CD4-positive, alpha-beta T cell treated with Interferon alpha-2 for 1 hour (primary cell): ENCODE data around the gene DRAM1.
"Not testable (repeated sequence)": the region's sequence is repeated elsewhere in the genome, so short reads cannot be mapped to it uniquely, and the experiment has no call there.

Source experiments
- DNase-seq, 2 donors: peaks; one replicate each; pipeline ENCODE4 v3.0.0-alpha.2; 2020 to 2022

The DRAM1 gene, protein sequence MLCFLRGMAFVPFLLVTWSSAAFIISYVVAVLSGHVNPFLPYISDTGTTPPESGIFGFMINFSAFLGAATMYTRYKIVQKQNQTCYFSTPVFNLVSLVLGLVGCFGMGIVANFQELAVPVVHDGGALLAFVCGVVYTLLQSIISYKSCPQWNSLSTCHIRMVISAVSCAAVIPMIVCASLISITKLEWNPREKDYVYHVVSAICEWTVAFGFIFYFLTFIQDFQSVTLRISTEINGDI

DNA sequence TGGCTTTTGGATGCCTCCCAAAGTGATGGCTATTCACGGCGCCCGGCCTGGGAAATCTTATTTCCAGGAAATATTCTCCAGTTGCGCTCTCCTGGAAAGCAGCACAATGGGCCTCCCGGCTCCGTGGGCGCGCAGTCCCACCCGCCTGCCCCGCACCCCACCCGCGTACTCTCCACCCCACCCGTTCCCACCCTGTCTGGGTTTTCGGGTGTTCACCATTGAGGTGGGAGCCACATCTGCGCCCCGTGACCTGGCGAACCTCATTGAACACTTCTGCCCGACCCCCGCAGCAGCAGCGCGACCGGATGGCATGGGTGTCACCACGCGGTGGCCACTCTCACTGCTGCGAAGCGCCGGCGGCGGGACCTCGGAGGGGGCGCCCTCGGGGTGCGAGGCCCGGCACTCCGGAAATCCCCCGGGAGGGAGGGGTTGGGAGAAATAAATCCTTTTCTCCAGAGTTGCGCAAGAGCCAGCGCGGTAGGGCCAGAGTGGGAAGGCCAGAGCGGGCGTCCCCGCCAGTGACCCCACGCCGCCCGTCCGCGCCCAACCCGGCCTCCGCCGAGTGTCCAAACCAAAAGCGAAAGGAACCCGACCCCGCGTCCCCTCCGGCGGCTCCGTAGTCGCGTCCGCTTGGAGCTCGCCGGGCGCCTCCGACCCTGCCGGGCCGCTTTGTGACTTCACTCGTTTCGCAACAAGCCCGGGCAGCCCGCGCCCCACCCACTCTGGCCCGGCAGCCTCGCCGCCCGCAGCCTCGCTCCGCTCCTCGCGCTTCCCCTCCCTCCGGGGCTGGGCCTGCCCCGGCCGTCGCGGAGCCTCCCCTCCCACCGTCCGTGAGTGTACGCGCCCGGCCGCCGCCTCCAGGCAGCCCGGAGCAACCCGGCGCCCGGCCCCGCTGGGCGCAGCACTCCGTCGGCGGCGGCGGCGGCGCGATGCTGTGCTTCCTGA lies at the start of gene DRAM1:
TSS of gene DRAM1 (plus strand) at position 720 of the 945 bp plus-strand sequence. CDS start at position 930, 210 bp downstream.
- DNase-seq = peak; percentile 83 to 85

- no peak for DNase-seq
These were observed 48.8 kb upstream of the DRAM1 start for GRCh38 chr12:101828463-101829196.

GRCh38 chr12:101829639-101830366 lies 47.6 kb upstream of the DRAM1 start:
- DNase-seq = no peak

DNA sequence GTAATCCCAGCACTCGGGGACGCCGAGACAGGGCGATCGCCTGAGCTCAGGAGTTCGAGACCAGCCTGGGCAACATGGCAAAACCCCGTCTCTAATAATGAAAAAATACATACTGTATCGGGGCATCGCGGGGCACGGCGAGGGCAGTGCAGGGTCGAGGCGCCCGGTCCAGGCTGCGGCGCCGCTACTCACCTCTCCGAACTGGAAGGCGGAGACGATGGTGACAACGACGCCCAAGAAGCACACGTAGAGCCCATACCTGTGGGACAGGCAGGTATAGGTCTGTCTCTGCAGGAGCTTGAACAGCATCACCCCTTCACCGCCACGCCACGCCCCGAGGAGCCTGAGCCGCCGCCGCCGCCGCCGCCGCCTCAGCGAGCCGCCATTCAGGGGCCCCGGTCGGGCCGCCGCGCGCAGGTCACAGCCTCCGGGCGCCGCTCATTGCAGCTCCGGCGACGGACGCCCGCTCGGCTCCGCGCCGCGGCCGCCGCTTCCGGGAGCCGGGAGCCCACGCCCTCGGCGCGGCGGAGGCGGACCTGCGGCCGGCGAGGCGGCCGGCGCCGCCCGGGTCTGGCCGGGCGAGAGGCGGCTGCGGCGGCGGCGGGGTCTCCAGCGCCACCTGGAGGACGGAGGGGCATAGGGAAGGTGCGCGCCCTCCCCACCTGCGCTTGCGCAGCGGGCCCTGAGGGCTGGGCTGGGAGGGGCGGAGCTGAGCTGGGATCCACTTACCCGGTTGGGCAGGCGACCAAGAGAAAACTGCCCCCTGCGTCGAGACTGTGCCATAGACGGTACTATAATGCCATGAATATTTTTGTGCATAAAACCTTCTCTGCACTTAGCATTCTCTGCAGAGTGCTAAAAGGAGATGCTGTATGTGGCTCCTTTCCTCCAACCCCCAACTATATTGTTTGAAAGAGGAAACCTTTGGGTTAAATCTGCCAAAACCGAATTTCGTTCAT lies 46.7 kb upstream of the DRAM1 start, which contains the start of gene GNPTAB:
TSS of gene GNPTAB (minus strand) at position 593 of the 959 bp plus-strand sequence. CDS start at position 309, 284 bp downstream.
- peak; percentile 96 for DNase-seq

- DNase-seq = no peak
These were observed 45.4 kb upstream of the DRAM1 start for GRCh38 chr12:101832030-101832429.

DNA sequence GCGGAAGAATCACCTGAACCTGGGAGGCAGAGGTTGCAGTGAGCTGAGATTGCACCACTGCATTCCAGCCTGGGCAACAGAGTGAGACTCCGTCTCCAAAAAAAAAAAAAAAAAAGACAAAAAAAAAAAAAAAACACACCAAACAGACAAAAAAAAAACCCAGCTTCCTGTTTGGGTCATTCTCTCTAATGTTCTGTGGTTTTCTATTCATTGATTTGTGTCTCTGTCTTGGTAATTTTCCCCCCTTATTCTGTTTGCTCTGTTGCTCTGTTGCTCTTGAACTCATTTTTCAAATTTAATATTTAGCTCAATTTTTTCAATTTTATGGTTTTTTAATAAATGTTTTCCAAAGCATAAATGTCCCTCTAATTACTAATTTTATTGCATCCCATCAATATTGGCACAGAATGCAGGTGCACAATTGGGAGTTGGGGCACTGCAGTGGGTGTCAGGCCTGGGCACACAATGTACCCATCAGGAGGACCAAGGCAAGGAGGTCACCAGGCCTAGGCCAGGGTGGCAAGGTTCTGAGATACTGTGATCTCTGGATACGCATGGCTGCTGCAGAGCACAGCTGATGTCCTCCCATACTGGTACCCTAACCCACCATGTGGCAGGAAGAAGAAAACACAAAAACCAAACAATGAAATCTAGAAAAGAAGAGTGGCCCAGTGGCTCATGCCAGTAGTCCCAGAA lies 38.6 kb upstream of the DRAM1 start:
- peak in 1 of 2 donors; percentile 33 for DNase-seq

GRCh38 chr12:101839324-101840283 lies 37.8 kb upstream of the DRAM1 start:
- DNase-seq = peak; percentile 71 to 79

DNA sequence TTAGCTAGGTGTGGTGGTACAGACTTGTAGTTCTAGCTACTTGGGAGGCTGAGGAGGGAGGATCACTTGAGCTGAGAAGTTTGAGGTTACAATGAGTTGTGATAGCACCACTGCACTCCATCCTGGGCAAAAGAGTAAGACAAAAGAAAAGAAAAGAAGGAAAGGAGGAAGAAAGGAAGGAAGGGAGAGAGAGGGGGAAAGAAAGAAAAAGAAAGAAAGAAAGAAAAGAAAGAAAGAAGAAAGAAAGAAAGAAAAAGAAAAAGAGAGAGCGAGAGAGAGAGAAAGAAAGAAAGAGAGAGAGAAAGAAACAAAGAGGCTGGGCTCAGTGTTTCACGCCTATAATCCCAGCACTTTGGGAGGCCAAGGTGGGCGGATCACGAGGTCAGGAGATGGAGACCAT lies 36.3 kb upstream of the DRAM1 start:
- no peak for DNase-seq

- no peak for DNase-seq
These were observed 32.2 kb upstream of the DRAM1 start for GRCh38 chr12:101845137-101845711.

DNA sequence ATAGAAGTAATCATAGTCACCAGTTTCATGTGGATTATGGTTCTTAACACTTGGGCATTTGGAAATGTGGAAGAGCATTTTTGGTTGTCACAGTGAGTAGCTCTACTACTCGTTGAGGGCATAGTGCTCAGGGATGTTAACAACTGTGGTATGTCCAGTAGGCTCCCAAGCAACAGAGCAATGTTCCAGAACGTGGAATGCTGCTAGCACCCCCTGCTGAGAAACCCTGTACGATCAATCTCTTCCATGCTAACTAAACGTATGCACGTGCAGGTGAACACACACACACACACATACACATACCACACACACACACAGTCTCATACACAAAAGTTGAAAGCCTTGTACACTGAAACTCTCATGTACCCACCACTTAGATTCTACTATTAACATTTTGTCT lies 30.1 kb upstream of the DRAM1 start:
- no peak for DNase-seq

- DNase-seq = no peak
These were observed 27.2 kb upstream of the DRAM1 start for GRCh38 chr12:101850199-101850598.

DNA sequence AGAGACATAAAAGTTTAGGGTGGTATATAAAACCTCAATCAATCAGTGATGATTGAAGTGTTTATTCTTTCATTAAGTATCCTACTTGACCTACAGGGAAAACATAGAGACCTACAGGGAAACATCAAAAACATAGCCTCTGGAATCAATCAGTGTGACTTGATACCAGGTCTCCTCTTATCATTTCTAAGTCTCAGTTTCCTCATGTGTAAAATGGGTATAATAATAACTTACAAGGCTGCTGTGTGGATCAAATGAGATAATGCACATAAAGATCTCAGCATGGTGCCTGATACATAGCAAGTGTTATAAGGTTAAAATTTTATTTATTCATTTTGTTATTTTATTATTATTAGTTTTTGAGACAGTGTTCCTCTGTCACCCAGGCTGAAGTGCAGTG lies 24.4 kb upstream of the DRAM1 start:
- no peak for DNase-seq

DNA sequence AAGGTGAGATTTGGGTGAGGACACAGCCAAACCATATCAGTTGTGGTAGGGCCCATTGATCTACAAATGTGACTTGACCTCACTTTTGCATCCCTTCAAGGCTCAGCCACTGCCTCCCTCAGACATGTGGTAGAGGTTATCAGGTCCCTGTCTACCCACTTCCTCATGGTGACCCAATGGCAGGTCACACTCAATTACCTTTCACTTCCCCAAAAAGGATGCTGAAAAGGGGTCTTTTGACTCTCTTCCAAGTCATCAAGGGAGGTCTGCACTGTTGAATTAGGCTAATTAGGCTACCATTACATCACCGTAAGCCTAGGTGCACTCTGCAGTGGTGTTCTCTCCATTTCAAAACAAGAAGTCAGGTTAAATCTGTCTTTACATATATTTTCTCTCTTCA lies 22.6 kb upstream of the DRAM1 start:
- no peak for DNase-seq

DNA sequence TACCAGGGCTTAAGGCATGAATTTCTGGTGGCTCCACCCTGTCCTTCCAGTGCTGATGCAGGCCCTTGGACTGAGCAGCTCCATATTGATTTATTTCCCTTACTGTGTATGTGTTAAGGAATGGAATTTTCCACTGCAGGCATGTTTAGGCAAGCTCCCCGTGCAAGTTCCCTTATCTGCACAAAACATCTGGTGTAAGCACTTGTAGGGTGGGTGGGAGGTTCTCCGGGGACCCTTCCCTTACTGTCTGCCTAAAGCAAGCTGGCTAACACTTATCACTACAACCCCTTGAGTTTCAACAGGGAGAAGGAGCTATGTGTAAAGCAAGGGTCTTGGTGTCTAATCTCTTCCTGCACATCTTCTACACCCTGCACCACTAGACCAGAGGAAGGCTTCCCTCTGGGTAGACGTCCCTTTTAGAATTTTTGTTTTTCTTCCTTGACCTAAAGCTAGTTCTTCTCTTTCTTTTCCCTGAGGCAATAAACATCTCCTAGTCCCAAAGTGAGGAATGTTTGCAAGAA lies 22.0 kb upstream of the DRAM1 start:
- DNase-seq = no peak

DNA sequence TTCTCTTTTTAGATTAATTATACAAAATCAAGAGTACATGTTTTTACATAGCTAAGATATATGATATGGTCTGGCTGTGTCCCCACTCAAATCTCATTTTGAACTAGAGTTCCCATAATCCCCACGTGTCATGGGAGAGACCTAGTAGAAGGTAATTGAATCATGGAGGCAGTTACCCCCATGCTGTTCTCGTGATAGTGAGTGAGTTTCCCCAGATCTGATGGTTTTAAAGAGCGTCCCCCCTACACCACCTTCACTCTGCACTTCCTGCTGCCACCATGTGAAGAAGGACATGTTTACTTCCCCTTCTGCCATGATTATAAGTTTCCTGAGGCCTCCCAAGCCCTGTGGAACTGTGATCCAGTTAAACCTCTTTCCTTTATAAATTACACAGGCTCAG lies 21.4 kb upstream of the DRAM1 start:
- no peak for DNase-seq

- DNase-seq = not testable (repeated sequence)
These were observed 20.8 kb upstream of the DRAM1 start for GRCh38 chr12:101856614-101857013.

DNA sequence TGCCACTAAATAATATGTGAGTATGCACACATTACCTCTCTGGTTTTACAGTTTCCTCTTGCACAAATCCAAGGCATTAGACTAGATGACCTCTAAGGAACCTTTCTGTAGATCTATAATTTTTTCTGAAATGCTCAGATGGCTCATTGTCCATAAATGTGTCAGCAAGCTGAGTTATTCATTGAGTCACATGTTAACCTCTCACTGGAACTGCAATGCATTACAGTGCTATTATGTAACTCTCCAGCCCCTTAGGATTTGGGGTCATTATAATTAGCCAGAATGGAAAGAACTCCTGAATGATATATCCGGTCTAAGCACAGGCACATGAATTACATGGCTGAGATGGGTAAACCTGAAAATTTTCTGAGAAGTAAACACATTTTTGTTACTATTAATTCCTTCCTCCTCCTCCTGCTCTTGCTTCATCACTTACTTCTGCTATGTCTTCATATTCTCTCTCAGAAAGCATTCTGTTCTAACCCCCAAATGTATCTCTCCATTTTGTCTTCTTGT lies 20.3 kb upstream of the DRAM1 start:
- DNase-seq = no peak

DNA sequence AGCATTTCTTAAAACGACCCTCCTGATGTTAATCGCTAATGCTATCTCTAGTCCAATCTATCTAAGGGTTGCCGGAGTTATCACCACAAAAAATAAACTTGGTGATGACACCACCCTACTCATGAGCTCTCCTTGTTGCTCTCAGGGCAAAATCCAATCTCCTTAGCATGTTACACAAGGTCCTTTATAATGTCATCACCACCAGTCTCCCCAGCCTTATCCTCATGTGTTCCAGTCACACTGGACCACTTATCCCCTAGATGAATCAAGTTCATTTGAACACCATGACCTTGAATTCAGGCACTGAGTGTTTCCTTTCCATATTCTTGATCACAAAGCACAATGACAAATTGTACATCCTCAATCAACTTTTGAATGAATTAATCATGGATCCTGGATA lies 19.0 kb upstream of the DRAM1 start:
- DNase-seq = no peak
